ENCODE data around the gene GINS1. TPM values are rescaled to one million over a fixed set of nuclear protein-coding genes. Genes with fewer than 3 reads are reported as not detected.
"Not testable (repeated sequence)": the region's sequence is repeated elsewhere in the genome, so short reads cannot be mapped to it uniquely, and the experiment has no call there.

Gene GINS1
- total RNA-seq, 1 donor from 2014 or later = 0.58 TPM

DNA sequence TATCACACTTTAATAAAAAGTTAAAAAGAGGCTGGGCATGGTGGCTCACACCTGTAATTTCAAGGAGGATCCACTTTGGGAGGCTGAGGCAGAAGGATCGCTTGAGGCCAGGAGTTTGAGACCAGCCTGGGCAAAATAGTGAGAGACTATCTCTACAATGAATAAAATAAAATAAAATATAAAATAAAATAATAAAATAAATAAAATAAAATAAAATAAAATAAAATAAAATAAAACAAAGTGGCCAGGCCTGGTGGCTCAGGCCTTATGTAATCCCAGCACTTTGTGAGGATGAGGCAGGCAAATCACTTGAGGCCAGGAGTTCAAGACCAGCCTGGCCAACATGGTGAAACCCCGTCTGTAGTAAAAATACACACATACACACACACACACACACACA, 65.8 kb downstream of the GINS1 start:
- DNase-seq (ENCODE audit: low spot score); ATAC-seq: not testable (repeated sequence)

DNA sequence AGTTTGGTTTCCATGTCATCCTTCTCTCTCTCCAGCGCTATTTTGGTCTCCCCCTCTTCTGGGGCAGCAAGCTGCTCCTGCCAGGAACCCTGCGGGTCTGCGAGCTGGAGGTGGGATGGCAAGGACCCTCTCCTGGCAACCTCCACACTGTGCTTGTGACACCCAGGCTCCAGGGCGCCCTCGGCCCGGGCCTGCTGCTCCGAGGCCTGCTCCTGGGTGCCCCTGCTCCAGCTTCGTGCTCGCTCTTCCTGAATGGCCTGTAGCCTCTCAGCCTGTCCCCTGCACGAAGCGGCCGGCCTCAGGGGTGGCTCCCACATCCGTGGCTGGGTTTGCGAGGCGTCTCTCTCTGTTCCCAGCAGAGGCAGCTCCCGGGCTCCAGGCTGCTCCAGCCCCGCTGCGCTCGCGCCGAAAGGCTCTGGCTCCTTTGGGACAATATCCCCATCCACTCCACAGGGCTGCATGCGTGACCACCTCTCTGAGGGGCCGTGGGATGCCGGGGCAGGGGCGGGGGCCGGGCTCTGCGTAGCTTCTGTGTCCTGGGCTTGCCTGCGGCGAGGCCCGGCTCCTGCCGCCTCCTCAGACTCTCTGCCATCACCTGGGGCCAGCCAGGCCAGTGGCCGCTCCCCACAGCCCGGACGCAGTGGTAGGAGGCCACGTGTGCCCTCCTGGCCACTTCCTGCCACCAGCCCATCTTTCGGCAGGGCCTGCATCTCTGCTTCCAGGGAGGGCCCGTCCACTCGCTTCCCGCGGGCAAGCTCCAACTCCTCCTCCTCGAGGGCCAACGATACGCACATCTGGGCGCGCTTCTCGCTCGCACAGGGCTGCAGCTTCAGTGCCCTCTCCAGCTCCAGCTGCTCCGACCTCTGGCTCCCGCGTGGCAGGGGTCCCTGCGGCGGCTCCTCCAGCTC, 68.9 kb downstream of the GINS1 start:
- ATAC-seq (no peak), DNase-seq (ENCODE audit: low spot score) (peak; percentile 41)

DNA sequence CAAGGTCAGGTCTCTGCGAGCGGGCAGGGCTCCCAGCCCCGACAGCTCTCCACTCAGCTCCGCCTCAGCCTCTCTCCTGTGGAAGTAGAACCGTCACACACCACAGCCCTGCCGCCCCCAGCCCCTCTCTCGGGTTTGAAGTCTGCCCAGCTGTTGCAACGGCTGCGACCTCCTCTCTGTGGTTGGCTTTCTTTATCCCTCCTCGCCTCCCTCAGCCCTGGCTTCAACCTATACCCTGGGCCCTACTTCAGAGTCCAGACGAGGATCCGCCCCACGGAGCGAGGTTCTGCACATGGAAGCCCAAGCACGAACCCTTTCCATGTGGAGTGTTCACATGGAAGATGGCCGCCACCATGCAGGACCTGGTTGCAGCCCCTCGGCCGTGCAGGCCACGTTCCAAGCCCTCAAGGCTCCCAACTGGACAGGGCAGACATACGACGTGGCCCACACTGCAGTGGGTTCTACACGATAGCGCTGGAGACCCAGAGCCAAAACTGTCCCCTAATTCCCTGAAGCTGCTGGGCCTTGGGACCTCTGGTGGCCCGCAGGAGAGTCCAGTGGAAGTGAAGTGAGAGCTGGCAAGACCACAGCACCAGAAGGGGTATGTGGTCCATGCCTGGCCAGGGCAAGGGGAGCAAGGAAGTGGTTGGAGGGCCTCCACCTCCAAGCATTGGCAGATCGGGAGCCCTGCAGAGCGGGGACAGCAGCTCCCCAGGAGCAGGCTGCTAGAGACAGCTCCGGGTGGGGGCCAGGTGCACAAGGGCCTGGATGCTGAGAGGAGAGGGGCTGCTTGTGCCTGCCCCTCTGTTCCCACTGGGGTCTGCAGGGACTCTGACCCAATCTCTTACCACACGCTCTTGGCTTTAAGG, 69.8 kb downstream of the GINS1 start:
- ATAC-seq (no peak), DNase-seq (ENCODE audit: low spot score) (no peak)

DNA sequence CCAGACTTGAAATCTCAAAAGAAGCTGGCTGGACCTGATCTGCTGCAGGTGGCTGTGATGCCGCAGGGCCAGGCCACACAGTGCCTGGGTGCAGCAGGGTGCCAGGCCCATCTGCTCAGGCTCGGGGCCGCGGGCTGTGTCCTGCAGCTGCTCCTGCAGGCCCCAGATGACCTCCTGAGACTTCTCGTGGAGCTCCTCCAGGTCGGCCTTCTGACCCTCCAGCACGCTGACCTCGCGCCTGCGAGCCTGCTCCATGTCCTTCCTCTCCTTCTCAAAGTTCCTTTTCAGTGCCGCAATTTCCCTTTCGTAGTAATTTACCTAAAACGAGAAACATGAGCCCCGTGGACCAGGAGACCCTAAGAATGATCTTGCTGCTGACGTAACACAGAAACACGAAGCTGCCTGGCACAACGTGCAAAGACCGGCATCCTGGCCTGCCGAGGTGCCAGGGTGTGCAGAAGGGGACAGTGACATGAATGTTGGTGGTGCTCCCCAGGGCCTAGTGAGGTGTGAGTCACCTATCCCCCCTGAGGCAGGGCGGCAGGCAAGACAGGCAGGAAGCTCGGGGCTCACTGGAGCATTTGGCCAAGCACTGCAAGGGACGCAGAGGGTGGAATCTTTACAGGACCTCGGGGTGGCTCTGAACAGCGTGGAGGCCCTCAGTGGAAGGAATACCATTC, 71.6 kb downstream of the GINS1 start:
- ATAC-seq = no peak
- peak; percentile 40 for DNase-seq (ENCODE audit: low spot score)

DNA sequence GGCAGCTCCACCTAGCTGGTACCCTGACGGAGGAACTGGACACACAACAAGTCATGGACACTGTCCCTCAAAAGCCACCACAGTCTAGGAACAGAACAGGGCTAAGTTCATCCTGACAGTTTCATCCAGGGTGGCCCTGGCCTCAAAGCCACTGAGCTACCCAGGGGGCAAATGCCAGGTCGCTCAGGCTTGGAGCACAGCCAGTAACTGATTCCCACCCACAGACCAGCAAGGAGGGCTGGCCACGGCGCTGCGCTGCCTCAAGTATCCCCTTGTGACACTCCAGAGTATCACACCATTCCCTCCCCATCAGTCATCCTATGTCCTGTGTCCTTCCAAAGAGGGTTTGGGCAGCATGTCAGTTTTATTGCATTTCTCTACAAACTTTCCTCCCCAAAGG, 72.2 kb downstream of the GINS1 start:
- no peak for DNase-seq (ENCODE audit: low spot score)
- no peak for ATAC-seq

DNA sequence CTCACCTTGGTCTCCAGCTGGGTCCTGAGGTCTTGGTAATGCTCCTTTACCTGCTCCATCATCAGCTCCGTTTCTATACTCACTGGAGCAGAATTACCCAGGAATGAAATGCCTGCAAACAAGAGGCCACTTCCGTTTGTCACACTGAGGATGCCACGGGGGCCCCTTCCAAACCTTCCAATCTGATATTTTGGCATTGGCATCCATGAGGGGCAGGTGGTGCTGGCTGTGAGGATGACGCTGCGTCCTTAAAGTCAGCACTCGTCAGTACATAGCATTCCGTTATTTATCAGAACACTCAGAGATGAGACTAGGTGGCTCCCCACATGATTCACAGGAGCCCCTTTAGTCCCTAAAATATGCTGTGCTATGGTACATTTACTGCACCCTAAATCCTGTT, 72.7 kb downstream of the GINS1 start:
- DNase-seq (ENCODE audit: low spot score) = no peak
- ATAC-seq = no peak

DNA sequence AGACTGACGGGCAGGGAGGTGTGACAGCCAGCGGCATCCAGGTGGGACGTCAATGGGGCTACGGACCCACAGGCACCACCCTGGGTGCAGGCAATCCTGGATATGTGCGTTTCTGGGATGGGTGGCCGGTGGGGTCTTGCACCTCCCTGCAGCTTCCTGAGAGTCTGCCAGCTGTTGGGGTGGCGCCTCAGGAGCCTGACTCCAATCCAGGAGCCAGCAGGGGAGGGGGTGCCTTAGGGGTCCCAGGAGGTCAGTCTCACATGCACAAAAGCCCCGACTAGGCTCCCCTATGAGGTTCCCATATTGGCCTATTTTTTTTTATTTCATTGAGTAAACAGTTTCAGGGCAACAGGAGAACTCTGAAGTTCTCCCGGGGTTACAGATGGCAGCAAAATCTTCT, 73.3 kb downstream of the GINS1 start:
- no peak for ATAC-seq
- DNase-seq (ENCODE audit: low spot score) = no peak

DNA sequence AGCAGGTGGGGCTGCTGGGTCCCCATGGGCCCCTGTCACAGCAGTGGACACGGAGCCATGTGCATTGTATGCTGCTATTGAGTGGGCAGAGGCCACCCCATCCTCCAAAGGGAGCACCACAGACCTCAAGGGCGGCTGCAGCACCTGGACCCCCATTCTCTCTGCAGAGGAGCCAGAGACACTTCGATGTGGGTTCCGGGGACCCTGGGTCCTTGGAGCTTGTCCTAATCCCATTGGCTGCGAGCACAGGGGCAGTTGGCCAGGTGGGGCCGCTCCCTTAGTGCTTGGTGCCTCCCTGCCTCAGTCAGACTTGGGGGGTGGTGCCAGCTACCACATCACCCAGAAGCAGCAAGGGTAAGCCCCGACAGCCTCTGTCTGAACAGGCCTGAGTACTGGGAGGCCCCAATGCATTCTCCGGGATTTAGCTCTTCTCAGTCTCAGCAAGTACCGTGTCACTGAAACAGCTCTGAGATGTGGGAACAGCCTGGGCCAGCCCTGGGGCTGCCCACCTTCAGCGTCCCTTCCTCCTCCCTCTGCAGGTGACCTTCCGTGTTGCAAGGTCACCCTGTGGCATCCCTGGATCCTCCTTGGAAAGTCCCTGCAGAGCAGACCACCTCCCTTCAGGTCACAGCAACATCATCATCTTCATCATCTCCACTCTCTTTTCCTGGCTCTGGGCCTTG, 73.9 kb downstream of the GINS1 start:
- ATAC-seq (no peak), DNase-seq (ENCODE audit: low spot score) (no peak)

DNA sequence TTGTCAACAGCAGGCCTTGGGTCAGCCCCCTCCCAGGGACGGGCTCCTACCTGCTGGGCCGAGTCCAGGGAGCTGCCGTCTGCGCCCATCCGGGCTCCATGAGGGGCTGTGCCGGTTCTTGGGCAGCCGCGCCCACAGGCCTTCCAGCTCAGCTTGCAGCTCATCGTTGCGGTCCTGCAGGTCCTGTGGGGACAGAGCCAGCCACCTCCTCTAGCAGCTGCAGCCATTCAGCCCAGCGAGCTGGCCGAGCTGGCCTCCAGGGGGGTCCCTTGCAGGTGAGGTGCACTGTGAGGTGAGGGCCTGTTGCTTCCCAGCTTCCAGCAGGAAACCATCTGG, 74.4 kb downstream of the GINS1 start:
- no peak for ATAC-seq
- DNase-seq (ENCODE audit: low spot score) = no peak

DNA sequence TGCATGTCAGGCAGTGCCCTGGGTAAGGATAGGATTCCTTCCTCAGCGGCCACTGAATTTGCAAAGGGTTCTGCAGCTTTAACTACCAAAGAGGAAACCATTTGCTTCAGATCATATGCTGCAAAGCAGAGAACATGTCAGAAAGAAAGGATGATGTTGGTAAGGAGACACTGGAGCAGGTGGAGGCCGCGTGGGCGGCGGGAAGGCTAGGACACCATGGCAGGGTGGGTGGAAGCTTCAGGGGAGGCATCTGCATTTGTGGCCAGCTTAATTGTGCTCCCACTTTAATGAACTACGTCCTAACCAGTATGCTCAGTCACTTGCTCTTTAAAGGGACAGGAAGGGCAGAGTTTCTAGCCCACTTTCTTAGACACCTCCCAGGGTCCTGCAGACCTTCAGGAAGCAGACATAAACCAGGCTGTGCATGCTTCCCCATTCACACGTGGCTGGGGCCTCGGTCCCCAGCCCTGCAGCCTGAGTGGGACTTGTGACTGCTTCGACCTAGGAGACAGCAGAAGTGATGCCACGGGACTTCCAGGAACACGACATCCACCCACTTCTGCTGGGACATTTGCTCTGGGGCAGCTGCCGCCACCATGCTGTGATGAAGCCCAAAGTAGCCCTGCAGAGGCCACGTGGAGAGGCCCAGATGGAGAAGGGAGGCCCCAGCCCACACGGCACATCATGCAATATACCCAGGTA, 76.1 kb downstream of the GINS1 start:
- DNase-seq (ENCODE audit: low spot score) = no peak

DNA sequence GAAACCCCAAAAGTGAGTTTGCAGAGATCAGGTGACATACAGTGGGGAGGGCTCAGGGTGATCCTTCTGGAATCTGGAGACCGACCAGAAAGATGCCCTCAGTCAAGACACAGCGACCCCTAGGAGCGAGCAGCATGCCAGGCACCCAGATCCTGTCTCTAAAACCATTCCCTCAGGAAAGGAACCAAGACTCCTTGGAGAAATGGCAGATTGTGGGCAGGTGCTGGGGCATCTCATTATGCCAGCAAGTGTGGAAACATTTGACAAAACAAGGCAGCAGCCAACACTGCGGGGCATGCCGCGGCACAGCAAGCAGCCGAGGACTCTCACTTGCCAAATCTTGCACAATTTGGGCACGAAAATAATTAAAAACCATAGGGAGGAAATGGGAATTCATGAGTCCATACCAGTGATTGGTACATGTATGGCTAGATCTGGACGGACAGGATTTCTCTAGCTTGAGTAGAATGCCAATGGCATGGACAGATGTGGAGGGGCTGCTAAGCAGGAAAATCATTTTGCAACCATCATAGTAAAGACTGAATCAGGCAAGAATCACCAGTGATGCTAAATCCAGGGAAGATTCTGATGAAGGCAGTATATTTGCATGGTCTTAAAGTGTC, 76.9 kb downstream of the GINS1 start:
- DNase-seq (ENCODE audit: low spot score) (no peak), ATAC-seq (no peak)

More for the DNA sequence above, 76.1 kb downstream of the GINS1 start:
- ATAC-seq = no peak

DNA sequence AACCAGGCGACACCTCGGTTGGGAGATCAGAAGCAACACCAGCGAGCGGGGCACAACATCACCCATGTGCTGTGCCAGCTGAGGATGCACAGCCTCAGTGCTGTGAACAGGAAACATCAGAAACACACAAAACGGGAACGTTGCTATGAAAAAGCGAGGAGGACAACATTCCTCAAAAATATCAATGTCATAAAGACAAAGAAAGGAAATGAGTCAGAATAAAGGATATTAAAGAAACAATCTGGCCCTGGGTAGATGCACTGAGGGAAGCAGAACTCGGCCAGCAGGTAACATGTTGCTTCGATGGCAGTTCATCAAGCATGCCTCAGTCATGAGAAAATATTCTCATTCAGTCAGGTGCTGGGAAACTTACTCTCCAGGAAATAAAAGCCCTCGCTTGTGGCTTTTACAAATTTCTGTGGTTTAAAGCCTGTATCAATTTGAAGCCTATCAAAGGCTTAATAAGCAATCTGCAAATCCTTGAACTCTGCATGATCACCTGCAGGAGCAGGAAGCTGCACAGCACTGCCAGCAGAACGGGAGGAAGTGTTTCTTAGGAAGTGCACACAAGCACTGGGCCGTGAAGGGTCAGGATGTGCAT, 77.5 kb downstream of the GINS1 start:
- DNase-seq (ENCODE audit: low spot score) (no peak), ATAC-seq (no peak)

DNA sequence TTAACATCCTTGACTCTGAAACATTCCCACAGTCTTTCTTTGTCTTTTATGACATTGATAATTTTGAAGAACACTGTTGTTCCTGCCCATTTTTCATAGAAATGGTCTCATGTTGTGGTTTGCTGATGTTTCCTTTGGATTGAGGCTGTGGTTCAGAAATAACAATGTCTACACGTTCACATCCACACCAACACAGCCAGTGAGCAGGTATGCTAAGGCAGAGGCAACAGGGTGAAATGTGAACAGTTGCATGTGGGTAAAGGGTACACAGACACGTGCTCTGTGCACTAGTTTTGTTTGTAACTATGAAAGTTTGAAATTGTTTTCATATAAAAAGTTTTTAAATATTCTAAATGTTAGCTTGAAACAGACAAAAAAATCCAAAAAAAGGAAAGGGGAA, 78.4 kb downstream of the GINS1 start:
- DNase-seq (ENCODE audit: low spot score) = no peak
- no peak for ATAC-seq

DNA sequence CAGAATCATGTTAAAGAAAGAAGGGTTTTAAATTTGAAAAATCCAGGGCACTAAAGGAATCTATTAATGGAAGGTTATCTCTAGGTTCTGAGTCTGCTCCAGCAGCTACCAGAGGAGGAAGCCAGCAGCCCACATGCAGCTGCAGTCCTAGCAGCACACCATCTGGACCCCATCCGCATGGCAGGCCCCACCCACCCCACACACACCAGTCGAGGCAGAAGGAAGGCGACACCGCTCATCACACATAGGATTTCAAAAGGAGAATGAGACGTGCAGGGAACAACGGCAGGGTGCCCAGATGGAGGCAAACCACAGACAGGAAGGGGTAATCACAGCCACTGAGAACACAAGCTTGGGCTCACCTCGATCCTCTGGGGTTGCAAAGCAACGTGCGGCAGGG, 78.9 kb downstream of the GINS1 start:
- DNase-seq (ENCODE audit: low spot score) (no peak), ATAC-seq (no peak)

DNA sequence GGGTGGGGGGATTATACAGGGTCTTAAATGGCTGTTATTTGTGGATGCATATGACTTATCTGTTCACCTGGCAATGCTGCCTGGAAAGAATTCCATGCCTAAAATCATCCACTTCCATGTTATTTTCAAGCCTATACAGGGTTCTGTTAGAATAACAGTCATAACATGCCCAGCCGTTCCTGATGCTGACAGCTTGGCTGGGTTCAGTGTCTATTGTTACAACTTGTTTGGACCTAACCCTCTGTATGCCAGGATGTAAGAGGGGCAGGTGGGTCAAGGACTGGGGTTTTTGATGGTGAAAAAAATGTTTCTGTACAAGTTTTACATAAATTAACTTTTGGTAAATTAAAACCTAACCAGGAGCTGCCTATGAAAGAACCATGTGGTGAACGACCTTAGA, 79.8 kb downstream of the GINS1 start:
- DNase-seq (ENCODE audit: low spot score) = no peak
- ATAC-seq = no peak

DNA sequence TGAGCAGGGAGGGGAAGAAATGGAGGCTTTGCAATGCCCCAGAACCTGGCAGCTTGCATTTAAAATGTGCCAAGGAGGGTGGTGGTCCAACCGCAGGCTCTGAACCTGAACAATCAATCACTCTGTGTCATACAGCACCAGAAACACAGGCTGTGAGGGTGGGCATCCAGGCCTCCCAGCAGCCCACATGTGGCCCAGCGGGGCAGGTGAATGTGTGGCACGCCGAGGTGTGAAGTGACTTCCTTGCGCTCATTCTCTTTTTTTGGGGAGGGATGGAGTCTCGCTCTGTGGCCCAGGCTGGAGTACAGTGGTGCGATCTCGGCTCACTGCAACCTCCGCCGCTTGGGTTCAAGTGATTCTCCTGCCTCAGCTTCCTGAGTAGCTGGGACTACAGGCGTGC, 80.5 kb downstream of the GINS1 start:
- no peak for DNase-seq (ENCODE audit: low spot score)
- ATAC-seq = no peak

DNA sequence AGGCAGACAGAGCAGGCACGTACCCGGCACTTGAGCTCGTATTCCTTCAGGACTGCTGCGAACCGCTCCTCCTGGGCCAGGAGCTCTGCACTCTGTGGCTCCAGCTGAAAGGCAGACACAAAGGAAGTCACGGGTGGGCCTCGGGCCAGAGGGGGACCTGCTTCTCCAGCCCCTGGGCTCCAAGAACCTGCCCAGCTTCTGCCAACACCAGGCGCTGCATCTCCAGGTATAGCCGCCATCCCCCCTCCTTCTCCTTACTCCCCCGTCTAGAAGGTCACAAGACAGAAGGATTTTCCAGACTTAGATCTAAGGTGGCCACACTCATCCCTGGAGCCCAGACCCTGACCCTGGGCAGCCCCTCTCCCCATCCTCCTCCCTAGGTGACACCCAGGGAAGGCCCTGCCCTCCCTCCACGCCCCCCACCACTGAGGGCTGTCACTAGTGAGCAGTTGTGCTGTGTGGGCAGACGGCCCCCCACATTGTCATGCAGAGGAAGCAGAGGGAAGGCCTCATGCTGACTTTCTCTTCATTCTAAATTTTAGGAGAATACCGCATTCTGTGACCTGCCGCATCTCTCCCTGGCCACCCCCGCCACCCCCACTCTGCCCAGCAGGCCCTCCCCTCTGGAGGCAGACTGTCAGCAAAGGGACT, 81.9 kb downstream of the GINS1 start:
- ATAC-seq = no peak

DNA sequence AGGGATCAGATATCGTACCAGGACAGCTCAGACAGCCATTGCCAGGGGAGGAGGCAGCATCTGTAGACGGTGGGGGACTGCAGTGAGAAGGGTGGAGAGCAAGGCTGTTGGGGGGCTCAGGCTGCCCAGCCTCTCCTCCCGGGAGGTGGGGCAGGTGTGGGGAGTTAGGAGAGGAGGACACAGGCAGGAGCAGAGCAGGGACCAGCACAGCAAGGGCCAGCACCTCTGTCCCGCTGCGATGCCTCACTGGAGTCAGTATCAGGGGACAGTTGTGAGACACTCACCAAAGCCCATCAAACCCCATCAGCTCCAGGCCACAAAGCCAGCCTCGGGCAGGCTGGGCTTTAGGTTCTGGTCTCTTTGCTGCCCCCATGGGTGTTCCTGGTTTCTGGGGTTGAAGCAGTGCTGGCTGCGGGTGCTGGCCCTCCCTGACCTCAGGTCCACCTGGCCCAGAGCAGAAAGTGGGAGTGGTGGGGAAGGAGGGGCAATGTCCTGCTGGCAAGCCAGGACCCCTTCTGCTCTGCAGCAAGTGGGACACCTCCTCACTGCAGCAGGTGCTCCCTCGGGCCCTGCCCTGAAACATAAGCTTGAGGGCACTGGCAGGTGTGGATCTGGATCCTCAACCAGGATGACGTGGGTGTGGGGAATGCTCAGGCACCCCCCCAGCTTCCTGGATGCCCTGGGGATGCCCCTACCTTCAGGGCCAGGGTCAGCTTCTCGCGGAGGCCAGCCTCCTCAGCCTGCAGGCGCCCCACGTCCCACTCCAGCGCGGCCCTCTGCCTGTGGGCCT, 83.4 kb downstream of the GINS1 start:
- DNase-seq (ENCODE audit: low spot score) = no peak

More for the DNA sequence above, 81.9 kb downstream of the GINS1 start:
- DNase-seq (ENCODE audit: low spot score) = no peak

More for the DNA sequence above, 83.4 kb downstream of the GINS1 start:
- ATAC-seq = no peak
